ENCODE measurements around the gene PSTPIP1.

The PSTPIP1 gene

DNA sequence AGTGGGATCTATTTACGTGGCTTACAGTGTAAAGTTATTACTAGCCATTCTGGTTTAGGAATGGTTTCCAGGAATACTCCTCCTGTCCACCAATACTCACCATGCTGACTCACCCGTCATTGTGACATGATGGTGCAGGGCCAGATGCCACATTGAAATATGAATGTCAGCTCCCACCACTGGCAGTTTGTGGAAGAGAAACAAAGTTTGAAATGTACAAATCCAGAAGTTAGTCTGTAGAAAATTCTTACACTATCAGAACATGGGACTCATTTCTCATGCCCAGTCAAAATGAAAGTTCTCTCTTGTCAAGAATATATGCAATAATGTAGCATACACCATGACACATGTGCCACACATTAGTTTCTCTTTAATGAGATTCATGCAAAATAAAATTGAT is 90.4 kb downstream of the PSTPIP1 start:
- in situ Hi-C loops (cut with MboI; ENCODE audit: low pct_unique_long_range_greater_than_20kb, low sequenced_read_pairs, unreplicated experiment): no loop called here
- DNase-seq (ENCODE audit: low spot score): peak; percentile 65
- TF ChIP-seq, protein P1, sequence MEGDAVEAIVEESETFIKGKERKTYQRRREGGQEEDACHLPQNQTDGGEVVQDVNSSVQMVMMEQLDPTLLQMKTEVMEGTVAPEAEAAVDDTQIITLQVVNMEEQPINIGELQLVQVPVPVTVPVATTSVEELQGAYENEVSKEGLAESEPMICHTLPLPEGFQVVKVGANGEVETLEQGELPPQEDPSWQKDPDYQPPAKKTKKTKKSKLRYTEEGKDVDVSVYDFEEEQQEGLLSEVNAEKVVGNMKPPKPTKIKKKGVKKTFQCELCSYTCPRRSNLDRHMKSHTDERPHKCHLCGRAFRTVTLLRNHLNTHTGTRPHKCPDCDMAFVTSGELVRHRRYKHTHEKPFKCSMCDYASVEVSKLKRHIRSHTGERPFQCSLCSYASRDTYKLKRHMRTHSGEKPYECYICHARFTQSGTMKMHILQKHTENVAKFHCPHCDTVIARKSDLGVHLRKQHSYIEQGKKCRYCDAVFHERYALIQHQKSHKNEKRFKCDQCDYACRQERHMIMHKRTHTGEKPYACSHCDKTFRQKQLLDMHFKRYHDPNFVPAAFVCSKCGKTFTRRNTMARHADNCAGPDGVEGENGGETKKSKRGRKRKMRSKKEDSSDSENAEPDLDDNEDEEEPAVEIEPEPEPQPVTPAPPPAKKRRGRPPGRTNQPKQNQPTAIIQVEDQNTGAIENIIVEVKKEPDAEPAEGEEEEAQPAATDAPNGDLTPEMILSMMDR (IDR thresholded peaks at IDR 0.05; ENCODE audit: extremely low read depth, insufficient read depth, missing control alignments): no peak
